AG20443 (cell line): ENCODE results near the gene LRRC46.

Experiments used
- DNase-seq: peaks from one replicate; pipeline ENCODE4 v3.0.0; 2012; ENCODE audit warnings: low spot score, mixed read lengths

LRRC46 gene

GRCh38 chr17:47852113-47852949 lies 20.9 kb downstream of the LRRC46 start:
- no peak for DNase-seq

- no peak for DNase-seq
Observed at GRCh38 chr17:47853616-47854015, 22.1 kb downstream of the LRRC46 start.

GRCh38 chr17:47855737-47856136 lies 24.3 kb downstream of the LRRC46 start:
- no peak for DNase-seq

GRCh38 chr17:47856830-47857229 lies 25.4 kb downstream of the LRRC46 start:
- DNase-seq: no peak

- no peak for DNase-seq
Observed at GRCh38 chr17:47857551-47858455, 26.3 kb downstream of the LRRC46 start.

DNA sequence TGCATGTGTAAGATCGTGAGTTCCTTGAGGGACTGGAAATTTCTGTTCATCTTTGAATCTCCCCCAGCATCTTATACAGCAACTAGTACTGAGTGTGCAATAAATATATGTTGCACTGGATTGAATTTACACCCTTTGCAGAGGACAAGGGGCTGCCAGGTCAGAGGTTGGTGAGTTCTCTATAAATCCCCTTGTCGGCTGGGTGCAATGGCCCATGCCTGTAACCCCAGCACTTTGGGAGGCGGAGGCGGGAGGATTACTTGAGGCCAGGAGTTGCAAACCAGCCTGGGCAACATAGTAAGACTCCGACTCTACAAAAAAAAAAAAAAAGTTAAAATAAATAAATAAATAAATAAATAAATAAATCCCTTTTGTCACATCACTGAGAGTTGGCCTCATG lies 28.9 kb downstream of the LRRC46 start:
- DNase-seq: no peak

- peak; percentile 86 for DNase-seq
Observed at GRCh38 chr17:47862621-47863440, 31.4 kb downstream of the LRRC46 start.

GRCh38 chr17:47864791-47865216 lies 33.3 kb downstream of the LRRC46 start:
- DNase-seq: no peak

- DNase-seq: no peak
Observed at GRCh38 chr17:47866941-47867340, 35.5 kb downstream of the LRRC46 start.

- DNase-seq: no peak
Observed at GRCh38 chr17:47867813-47868533, 36.5 kb downstream of the LRRC46 start.

DNA sequence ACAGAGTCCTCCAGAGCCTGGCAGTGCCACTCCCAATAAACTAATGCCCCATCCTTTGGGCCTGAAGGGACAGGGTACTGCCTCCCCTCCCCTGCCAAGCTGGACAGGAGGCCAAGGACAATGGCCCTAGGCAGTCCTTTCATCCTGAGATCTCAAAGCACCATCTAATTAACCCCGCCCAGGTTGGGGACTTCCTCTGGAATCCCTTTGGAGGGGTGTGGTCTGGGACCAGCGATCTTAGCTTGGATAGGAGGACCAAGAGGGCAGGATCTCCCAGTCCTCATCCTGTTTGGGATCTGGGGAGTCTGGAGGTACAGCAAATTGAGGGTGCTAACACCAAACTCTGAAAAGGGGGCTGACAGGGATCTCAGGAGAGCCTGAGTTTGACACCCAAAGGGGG lies 37.6 kb downstream of the LRRC46 start:
- DNase-seq: no peak

- no peak for DNase-seq
Observed at GRCh38 chr17:47870056-47870455, 38.6 kb downstream of the LRRC46 start.

DNA sequence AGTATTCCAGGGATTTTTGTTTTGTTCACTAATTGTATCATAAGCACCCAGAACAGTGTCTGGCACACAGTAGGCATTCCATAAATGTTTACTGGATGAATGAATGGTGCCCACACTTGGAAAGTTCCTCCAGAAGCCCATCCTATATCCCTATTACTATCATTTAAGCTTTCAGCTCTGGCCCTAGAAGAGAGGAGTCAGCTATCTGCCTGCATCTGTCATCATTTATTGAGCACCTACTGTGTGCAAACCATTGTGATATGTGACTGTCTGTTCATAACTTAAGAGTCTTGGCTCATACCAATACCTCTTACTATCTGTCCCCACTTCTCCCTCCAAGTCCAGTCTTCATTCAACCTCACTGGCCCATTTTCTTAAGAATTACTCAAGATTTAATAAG lies 39.6 kb downstream of the LRRC46 start:
- no peak for DNase-seq

- no peak for DNase-seq
Observed at GRCh38 chr17:47872019-47872650, 40.7 kb downstream of the LRRC46 start.

DNA sequence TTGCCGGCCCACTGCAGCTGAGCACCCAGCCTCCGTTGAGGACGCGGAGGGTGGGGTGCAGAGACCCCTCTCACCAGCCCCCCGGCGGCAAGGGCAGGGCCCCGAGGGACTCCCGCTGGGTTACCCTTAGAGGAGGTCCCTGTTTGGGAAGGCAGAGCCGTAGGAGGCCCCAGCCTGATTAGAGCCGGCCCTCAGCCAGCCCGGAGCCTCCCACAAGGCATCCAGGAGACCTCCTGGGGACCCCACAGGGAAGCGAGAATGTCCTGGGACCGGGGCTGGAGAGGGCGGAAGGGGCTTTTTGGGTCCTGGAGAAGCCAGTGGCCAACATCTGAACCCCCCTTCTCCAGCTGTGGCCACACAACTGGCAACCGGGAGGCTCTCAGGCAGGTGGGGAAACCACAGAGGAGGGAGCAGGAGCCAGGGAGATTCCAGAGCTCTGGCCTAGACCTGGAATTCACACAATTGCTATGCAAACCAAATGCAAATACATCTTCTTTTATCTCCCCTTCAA lies 41.2 kb downstream of the LRRC46 start:
- DNase-seq: no peak

DNA sequence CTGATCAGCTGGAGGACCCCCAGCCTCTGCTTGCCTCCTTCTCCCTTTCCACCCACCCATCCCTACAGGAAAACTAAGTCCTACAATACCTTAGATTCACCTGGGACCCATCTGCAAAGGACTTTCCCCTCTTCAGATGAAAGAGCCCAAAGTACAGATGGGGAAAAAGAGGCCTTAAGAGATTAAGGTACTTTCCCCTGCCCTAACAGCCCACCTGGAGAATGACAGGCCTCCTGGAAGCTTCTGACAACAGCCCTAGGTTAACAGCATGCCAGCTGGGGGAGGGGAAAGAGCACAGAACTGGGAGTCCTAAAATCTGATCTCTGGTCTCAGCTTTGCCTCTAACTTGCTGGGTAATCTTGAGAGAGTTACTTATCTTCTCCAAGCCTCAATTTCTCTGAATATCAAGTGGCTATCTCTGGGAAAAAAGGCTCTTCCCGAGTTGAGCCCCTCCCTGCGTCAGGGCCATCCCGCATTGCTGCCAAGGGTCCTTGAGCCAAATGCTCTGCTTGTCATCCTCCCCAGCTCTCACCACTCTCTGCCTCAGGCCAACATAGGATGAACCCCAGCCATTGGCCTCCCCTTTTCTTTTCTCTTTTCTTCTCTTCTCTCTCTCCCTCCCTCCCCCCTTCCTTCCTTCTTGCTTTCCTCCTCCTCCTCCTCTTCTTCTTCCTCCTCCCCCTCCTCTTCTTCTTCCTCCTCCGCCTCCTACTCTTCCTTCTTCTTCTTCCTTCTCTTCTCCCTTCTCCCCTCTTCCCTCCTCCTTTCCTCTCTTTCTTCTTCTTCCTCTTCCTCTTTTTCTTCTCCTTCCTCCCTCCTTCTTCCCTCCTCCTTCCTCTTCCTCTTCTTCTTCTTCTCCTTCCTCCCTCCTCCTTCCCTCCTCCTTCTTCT lies 42.0 kb downstream of the LRRC46 start:
- no peak for DNase-seq

GRCh38 chr17:47875011-47875985 lies 43.8 kb downstream of the LRRC46 start:
- no peak for DNase-seq

GRCh38 chr17:47877368-47878034 lies 46.0 kb downstream of the LRRC46 start:
- DNase-seq: no peak
